ENCODE results near the gene GSTA3.

Gene GSTA3

DNA sequence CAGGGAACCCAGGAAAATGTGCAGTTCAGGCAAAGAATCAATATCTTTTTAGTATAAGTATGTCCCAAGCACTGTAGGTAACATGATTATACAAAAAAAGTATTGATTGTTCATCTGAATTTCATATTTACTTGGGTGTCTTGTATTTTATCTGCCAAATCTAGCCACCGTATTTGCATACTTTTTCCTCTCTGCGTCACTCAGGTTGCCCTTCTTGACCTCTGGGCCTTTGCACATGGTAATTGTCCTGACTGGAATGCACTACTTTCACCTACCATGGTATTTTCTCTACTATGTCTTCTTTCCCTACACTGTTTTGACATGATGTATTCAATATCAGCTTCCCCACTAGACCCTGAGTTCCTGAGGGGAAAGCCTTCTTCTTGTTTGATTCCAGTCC lies 15.2 kb downstream of the GSTA3 start:
- TF ChIP-seq ZNF70 (CRISPR knock-in tag; IDR thresholded peaks at IDR 0.05) = no peak
- TF ChIP-seq ISL1 (CRISPR knock-in tag; IDR thresholded peaks at IDR 0.05) = no peak
- TF ChIP-seq, protein P1, sequence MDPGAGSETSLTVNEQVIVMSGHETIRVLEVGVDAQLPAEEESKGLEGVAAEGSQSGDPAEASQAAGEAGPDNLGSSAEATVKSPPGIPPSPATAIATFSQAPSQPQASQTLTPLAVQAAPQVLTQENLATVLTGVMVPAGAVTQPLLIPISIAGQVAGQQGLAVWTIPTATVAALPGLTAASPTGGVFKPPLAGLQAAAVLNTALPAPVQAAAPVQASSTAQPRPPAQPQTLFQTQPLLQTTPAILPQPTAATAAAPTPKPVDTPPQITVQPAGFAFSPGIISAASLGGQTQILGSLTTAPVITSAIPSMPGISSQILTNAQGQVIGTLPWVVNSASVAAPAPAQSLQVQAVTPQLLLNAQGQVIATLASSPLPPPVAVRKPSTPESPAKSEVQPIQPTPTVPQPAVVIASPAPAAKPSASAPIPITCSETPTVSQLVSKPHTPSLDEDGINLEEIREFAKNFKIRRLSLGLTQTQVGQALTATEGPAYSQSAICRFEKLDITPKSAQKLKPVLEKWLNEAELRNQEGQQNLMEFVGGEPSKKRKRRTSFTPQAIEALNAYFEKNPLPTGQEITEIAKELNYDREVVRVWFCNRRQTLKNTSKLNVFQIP (CRISPR knock-in tag; IDR thresholded peaks at IDR 0.05; ENCODE audit: borderline replicate concordance, low read depth) = no peak
- no peak for TF ChIP-seq SNAI2 (CRISPR knock-in tag; IDR thresholded peaks at IDR 0.05)
- TF ChIP-seq TOX (CRISPR knock-in tag; IDR thresholded peaks at IDR 0.05; ENCODE audit: borderline replicate concordance) = no peak
- no peak for TF ChIP-seq ESRRG (CRISPR knock-in tag; IDR thresholded peaks at IDR 0.05)
- ATAC-seq = no peak

DNA sequence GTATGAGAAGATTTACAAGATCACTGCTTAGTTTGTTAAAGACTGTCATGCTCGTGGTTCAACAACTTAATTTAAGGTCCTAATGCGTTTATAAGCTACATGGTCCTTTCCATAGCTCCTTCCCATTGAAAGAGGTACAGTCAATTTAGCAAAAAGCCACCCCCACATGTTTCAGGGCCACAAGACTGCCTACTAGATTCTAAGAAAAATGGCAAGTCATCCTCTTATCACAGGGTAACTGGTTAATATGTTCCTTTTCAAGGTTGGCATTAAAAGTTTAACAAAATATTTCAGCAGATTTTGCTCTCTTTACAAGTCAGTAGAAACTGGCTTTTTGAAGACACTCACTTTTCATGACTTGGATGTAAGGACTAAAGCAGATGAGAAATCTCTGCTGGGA lies 15.7 kb downstream of the GSTA3 start:
- no peak for ATAC-seq
- TF ChIP-seq OSR1 (CRISPR knock-in tag; IDR thresholded peaks at IDR 0.05) = no peak
- TF ChIP-seq ZFP3 (CRISPR knock-in tag; IDR thresholded peaks at IDR 0.05) = no peak
- TF ChIP-seq ISL1 (CRISPR knock-in tag; IDR thresholded peaks at IDR 0.05) = no peak
- TF ChIP-seq, protein P2, sequence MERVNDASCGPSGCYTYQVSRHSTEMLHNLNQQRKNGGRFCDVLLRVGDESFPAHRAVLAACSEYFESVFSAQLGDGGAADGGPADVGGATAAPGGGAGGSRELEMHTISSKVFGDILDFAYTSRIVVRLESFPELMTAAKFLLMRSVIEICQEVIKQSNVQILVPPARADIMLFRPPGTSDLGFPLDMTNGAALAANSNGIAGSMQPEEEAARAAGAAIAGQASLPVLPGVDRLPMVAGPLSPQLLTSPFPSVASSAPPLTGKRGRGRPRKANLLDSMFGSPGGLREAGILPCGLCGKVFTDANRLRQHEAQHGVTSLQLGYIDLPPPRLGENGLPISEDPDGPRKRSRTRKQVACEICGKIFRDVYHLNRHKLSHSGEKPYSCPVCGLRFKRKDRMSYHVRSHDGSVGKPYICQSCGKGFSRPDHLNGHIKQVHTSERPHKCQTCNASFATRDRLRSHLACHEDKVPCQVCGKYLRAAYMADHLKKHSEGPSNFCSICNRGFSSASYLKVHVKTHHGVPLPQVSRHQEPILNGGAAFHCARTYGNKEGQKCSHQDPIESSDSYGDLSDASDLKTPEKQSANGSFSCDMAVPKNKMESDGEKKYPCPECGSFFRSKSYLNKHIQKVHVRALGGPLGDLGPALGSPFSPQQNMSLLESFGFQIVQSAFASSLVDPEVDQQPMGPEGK (CRISPR knock-in tag; IDR thresholded peaks at IDR 0.05; ENCODE audit: borderline replicate concordance) = no peak
- no peak for TF ChIP-seq ARNTL (CRISPR knock-in tag; IDR thresholded peaks at IDR 0.05; ENCODE audit: borderline replicate concordance, low read depth)
- TF ChIP-seq ZFP30 (CRISPR knock-in tag; IDR thresholded peaks at IDR 0.05) = no peak
- no peak for TF ChIP-seq ZC3H10 (CRISPR knock-in tag; IDR thresholded peaks at IDR 0.05)
- TF ChIP-seq, protein P3, sequence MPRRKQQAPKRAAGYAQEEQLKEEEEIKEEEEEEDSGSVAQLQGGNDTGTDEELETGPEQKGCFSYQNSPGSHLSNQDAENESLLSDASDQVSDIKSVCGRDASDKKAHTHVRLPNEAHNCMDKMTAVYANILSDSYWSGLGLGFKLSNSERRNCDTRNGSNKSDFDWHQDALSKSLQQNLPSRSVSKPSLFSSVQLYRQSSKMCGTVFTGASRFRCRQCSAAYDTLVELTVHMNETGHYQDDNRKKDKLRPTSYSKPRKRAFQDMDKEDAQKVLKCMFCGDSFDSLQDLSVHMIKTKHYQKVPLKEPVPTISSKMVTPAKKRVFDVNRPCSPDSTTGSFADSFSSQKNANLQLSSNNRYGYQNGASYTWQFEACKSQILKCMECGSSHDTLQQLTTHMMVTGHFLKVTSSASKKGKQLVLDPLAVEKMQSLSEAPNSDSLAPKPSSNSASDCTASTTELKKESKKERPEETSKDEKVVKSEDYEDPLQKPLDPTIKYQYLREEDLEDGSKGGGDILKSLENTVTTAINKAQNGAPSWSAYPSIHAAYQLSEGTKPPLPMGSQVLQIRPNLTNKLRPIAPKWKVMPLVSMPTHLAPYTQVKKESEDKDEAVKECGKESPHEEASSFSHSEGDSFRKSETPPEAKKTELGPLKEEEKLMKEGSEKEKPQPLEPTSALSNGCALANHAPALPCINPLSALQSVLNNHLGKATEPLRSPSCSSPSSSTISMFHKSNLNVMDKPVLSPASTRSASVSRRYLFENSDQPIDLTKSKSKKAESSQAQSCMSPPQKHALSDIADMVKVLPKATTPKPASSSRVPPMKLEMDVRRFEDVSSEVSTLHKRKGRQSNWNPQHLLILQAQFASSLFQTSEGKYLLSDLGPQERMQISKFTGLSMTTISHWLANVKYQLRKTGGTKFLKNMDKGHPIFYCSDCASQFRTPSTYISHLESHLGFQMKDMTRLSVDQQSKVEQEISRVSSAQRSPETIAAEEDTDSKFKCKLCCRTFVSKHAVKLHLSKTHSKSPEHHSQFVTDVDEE (CRISPR knock-in tag; IDR thresholded peaks at IDR 0.05) = no peak
- no peak for TF ChIP-seq GLIS3 (CRISPR knock-in tag; IDR thresholded peaks at IDR 0.05)
- no peak for TF ChIP-seq TOX (CRISPR knock-in tag; IDR thresholded peaks at IDR 0.05; ENCODE audit: borderline replicate concordance)
- no peak for TF ChIP-seq RARB (CRISPR knock-in tag; IDR thresholded peaks at IDR 0.05)
- TF ChIP-seq, protein P4, sequence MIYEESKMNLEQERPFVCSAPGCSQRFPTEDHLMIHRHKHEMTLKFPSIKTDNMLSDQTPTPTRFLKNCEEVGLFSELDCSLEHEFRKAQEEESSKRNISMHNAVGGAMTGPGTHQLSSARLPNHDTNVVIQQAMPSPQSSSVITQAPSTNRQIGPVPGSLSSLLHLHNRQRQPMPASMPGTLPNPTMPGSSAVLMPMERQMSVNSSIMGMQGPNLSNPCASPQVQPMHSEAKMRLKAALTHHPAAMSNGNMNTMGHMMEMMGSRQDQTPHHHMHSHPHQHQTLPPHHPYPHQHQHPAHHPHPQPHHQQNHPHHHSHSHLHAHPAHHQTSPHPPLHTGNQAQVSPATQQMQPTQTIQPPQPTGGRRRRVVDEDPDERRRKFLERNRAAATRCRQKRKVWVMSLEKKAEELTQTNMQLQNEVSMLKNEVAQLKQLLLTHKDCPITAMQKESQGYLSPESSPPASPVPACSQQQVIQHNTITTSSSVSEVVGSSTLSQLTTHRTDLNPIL (CRISPR knock-in tag; IDR thresholded peaks at IDR 0.05; ENCODE audit: low read depth) = no peak
- TF ChIP-seq SNAI2 (CRISPR knock-in tag; IDR thresholded peaks at IDR 0.05) = no peak

DNA sequence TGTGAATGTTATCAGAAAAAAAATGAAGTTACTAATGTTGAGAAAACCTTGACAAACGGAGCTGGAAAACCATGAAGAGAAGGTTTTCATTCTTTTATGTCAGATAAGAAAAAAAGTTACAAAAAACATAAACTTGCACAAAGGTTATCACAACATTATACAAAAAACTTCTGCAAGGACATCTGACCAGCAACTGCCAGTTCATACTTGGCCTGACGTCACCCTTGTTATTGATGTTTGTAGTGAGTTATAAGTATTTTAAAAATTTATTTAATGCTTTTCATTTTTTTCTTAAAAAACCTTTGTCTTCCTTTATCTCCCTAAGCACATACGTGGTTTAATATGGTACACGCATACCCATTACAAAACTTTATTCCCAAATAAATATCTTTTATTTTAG lies 16.3 kb downstream of the GSTA3 start:
- no peak for TF ChIP-seq ARNTL (CRISPR knock-in tag; IDR thresholded peaks at IDR 0.05; ENCODE audit: borderline replicate concordance, low read depth)
- no peak for TF ChIP-seq RARB (CRISPR knock-in tag; IDR thresholded peaks at IDR 0.05)
- no peak for ATAC-seq

DNA sequence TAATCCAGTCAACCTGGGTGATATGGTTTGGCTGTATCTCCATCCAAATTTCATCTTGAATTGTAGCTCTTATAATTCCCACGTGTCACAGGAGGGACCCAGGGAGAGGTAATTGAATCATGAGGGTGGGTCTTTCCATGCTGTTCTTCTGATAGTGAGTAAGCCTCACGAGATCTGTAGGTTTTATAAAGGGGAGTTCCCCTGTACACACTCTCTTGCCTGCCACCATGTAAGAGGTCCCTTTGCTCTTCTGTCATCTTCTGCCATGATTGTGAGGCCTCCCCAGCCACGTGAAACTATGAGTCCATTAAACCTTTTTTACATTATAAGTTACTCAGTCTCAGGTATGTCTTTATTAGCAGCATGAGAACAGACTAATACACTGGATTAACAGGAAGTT lies 19.5 kb downstream of the GSTA3 start:
- TF ChIP-seq ISL1 (CRISPR knock-in tag; IDR thresholded peaks at IDR 0.05) = no peak
- TF ChIP-seq ZNF565 (CRISPR knock-in tag; conservative IDR thresholded peaks at IDR 0.05; ENCODE audit: low read depth) = no peak
- ATAC-seq = no peak

DNA sequence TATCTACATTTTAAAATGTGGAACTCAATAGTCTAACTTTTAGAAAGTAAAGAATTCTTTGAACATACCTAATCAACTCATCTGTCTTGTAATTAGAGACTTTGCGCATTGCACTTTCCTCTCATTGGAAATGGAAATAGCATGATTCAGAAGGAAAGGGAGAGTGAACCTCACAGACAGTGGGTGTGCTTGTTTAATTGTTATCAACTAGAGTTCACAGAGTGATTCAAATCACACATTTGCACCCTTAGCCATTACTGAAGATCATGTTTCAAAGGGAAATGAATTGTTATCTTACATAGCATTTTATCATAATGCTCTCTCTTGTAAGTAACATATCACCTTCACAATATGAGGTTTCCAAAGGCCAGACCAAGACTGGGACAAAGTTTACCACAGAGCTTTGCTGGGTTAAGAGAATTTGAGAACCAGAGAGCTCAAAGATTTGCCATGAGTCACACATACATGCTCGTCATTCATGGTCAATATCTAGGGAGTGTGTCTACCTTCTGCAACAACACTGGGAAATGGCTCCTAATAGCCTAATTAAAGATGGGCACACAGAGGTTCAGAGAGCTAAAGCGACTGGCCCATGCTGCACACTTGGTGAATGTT lies 21.5 kb downstream of the GSTA3 start:
- ATAC-seq = no peak
- TF ChIP-seq, protein P5, sequence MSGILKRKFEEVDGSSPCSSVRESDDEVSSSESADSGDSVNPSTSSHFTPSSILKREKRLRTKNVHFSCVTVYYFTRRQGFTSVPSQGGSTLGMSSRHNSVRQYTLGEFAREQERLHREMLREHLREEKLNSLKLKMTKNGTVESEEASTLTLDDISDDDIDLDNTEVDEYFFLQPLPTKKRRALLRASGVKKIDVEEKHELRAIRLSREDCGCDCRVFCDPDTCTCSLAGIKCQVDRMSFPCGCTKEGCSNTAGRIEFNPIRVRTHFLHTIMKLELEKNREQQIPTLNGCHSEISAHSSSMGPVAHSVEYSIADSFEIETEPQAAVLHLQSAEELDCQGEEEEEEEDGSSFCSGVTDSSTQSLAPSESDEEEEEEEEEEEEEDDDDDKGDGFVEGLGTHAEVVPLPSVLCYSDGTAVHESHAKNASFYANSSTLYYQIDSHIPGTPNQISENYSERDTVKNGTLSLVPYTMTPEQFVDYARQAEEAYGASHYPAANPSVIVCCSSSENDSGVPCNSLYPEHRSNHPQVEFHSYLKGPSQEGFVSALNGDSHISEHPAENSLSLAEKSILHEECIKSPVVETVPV (CRISPR knock-in tag; IDR thresholded peaks at IDR 0.05) = no peak
- TF ChIP-seq, protein P1 (CRISPR knock-in tag; IDR thresholded peaks at IDR 0.05; ENCODE audit: borderline replicate concordance, low read depth) = no peak
- TF ChIP-seq RARB (CRISPR knock-in tag; IDR thresholded peaks at IDR 0.05) = no peak
- TF ChIP-seq PPARA (CRISPR knock-in tag; IDR thresholded peaks at IDR 0.05; ENCODE audit: borderline replicate concordance) = no peak
- TF ChIP-seq, protein P4 (CRISPR knock-in tag; IDR thresholded peaks at IDR 0.05; ENCODE audit: low read depth) = no peak
- TF ChIP-seq ZNF565 (CRISPR knock-in tag; conservative IDR thresholded peaks at IDR 0.05; ENCODE audit: low read depth) = no peak
- no peak for TF ChIP-seq BACH2 (CRISPR knock-in tag; IDR thresholded peaks at IDR 0.05; ENCODE audit: borderline replicate concordance)
- no peak for TF ChIP-seq ESRRG (CRISPR knock-in tag; IDR thresholded peaks at IDR 0.05)
